Lower leg skin (tissue), 3 donors: ENCODE results near the gene HPS4.

Experiments used
- POLR2A ChIP-seq, 2 donors: fragments of 450-650 bp; IDR thresholded peaks; one replicate each; pipeline ENCODE4 v1.6.1; 2016 to 2017; ENCODE audit warnings: antibody characterized with exemption in 2 of 2, mild to moderate bottlenecking in 1 of 2, moderate library complexity in 1 of 2
- TF ChIP-seq, protein P1 (sequence below), 3 donors: fragments of 450-650 bp; IDR thresholded peaks; one replicate each; pipeline ENCODE4 v1.5.1; 2016; ENCODE audit warnings: antibody characterized with exemption in 3 of 3, mild to moderate bottlenecking in 3 of 3, moderate library complexity in 2 of 3

DNA sequence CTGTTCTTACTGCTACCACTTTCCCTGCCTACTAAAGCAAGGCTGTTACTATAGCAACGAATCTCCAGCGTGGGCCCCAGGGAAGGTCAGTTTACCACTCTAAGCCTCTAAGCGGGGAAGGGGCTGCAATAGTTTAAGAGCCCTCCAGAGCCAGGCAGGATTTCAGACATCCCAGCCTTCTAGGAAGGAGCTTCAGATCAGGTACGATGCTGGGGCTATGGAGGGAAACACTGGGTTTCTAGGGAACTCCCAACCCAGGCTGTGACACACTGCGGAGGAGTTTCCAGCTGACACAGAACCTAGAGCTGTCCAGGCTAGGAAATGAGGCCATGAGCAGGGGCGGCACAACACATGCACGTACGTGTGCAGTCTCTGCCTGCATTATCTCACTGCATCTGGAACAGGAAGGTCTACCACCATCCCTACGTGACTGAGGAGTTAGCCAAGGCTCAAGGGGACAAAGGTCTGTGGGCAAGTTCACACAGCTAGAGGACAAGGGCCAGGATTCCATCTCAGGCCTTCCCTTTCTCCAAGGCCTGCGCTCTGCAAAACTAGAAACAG, 20.4 kb downstream of the HPS4 start:
- TF ChIP-seq, protein P1, sequence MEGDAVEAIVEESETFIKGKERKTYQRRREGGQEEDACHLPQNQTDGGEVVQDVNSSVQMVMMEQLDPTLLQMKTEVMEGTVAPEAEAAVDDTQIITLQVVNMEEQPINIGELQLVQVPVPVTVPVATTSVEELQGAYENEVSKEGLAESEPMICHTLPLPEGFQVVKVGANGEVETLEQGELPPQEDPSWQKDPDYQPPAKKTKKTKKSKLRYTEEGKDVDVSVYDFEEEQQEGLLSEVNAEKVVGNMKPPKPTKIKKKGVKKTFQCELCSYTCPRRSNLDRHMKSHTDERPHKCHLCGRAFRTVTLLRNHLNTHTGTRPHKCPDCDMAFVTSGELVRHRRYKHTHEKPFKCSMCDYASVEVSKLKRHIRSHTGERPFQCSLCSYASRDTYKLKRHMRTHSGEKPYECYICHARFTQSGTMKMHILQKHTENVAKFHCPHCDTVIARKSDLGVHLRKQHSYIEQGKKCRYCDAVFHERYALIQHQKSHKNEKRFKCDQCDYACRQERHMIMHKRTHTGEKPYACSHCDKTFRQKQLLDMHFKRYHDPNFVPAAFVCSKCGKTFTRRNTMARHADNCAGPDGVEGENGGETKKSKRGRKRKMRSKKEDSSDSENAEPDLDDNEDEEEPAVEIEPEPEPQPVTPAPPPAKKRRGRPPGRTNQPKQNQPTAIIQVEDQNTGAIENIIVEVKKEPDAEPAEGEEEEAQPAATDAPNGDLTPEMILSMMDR (IDR thresholded peaks at IDR 0.05) = no peak
- TF ChIP-seq POLR2A (IDR thresholded peaks at IDR 0.05) = no peak
